Measurements from ENCODE around the gene PSAP. TPM values are rescaled to one million over a fixed set of nuclear protein-coding genes. Genes with fewer than 3 reads are reported as not detected.

Gene PSAP
- polyA plus RNA-seq, 12 donors, result 304 to 1,035 (median 462) TPM

- no peak for DNase-seq
Measured at GRCh38 chr10:71770789-71771188, 80.3 kb downstream of the PSAP start.

- DNase-seq, result no peak
Measured at GRCh38 chr10:71770255-71770654, 80.8 kb downstream of the PSAP start.

- no peak for DNase-seq
Measured at GRCh38 chr10:71769279-71769823, 81.7 kb downstream of the PSAP start.

GRCh38 chr10:71767420-71768035 is 83.5 kb downstream of the PSAP start:
- no peak for DNase-seq

- no peak for DNase-seq
Measured at GRCh38 chr10:71766717-71767419, 84.2 kb downstream of the PSAP start.

Other genes with a start within 250 kb of the PSAP start
- gene C10orf105, start 131.5 kb downstream of the PSAP start, polyA plus RNA-seq (ENCODE audit: insufficient read length in 12 of 12), result under 1 TPM in 9 of 12 donors, not detected in 3; 0.12 to 0.30 (median 0.22) TPM
- gene VSIR, start 77.7 kb downstream of the PSAP start, polyA plus RNA-seq (ENCODE audit: insufficient read length in 12 of 12), result 10 to 100 TPM in 11 of 12 donors, not detected in 1; 26.2 to 57.2 (median 29.6) TPM
- 10 to 100 TPM; 11.2 to 59.4 (median 14.0) TPM for gene CHST3, start 113.1 kb upstream of the PSAP start, polyA plus RNA-seq (ENCODE audit: insufficient read length in 12 of 12)
- 1 to 10 TPM in 11 of 12 donors, not detected in 1; 2.3 to 9.6 (median 3.2) TPM for gene SPOCK2, start 237.3 kb upstream of the PSAP start, polyA plus RNA-seq (ENCODE audit: insufficient read length in 12 of 12)